ENCODE data around the gene COG2. TPM values are rescaled to one million over a fixed set of nuclear protein-coding genes. Genes with fewer than 3 reads are reported as not detected.
"Not testable (repeated sequence)": the region's sequence is repeated elsewhere in the genome, so short reads cannot be mapped to it uniquely, and the experiment has no call there.

COG2 gene
- total RNA-seq, 4 donors from 2014 or later = 16.6 to 27.3 (median 20.5) TPM

- H3K4me3 ChIP-seq = no peak overlapping the region
- DNase-seq (ENCODE audit: low spot score in 2 of 2) = no peak
- WGBS, 2 donors = 75% methylated on average over 2 of the region's 2 CpGs
- peaks cover 0 to 5% (median 0%) of the 10 kb centered on the region in 4 donors for H3K9me3 ChIP-seq
- no peaks in the 10 kb centered on the region for H3K27me3 ChIP-seq
- no peak overlapping the region for H3K27ac ChIP-seq
- no peaks in the 10 kb centered on the region for H3K4me1 ChIP-seq
- no peak for TF ChIP-seq CTCF (IDR thresholded peaks at IDR 0.05)
- TF ChIP-seq EP300 (IDR thresholded peaks at IDR 0.05) = no peak
- no peak for TF ChIP-seq POLR2A (IDR thresholded peaks at IDR 0.05)
- no peaks in the 10 kb centered on the region for H3K36me3 ChIP-seq
Observed at GRCh38 chr1:230596306-230596705, 46.0 kb upstream of the COG2 start.

GRCh38 chr1:230598745-230599144, 43.5 kb upstream of the COG2 start:
- H3K4me3 ChIP-seq = no peak overlapping the region
- no peaks in the 10 kb centered on the region for H3K36me3 ChIP-seq
- no peaks in the 10 kb centered on the region for H3K27me3 ChIP-seq
- no peak for DNase-seq (ENCODE audit: low spot score in 2 of 2)
- no peak for TF ChIP-seq CTCF (IDR thresholded peaks at IDR 0.05)
- TF ChIP-seq POLR2A (IDR thresholded peaks at IDR 0.05) = no peak
- no peak for TF ChIP-seq EP300 (IDR thresholded peaks at IDR 0.05)
- no peak overlapping the region for H3K27ac ChIP-seq
- peaks cover 0 to 5% (median 0%) of the 10 kb centered on the region in 4 donors for H3K9me3 ChIP-seq
- H3K4me1 ChIP-seq = no peaks in the 10 kb centered on the region

GRCh38 chr1:230599926-230600656, 42.2 kb upstream of the COG2 start:
- no peak overlapping the region for H3K27ac ChIP-seq
- no peaks in the 10 kb centered on the region for H3K4me1 ChIP-seq
- no peak for TF ChIP-seq POLR2A (IDR thresholded peaks at IDR 0.05)
- TF ChIP-seq CTCF (IDR thresholded peaks at IDR 0.05) = no peak
- TF ChIP-seq EP300 (IDR thresholded peaks at IDR 0.05) = no peak
- peaks cover 0 to 5% (median 0%) of the 10 kb centered on the region in 4 donors for H3K9me3 ChIP-seq
- H3K4me3 ChIP-seq = no peak overlapping the region
- 82 to 87% methylated on average over 4 of the region's 4 CpGs for WGBS, 2 donors
- H3K36me3 ChIP-seq = no peaks in the 10 kb centered on the region
- no peaks in the 10 kb centered on the region for H3K27me3 ChIP-seq
- DNase-seq (ENCODE audit: low spot score in 2 of 2) = no peak

GRCh38 chr1:230600657-230601400, 41.5 kb upstream of the COG2 start:
- H3K27ac ChIP-seq; DNase-seq (ENCODE audit: low spot score in 2 of 2); H3K4me1 ChIP-seq; H3K27me3 ChIP-seq; H3K36me3 ChIP-seq; H3K9me3 ChIP-seq; H3K4me3 ChIP-seq: not testable (repeated sequence)
- WGBS, 2 donors = 95% methylated on average over 2 of the region's 2 CpGs

- Histone ChIP-seq H3K4me3 (no peak overlapping the region), H3K9me3 (no peaks in the 10 kb centered on the region), H3K4me1 (peaks cover 0 to 20% (median 6%) of the 10 kb centered on the region in 4 donors), H3K36me3 (no peaks in the 10 kb centered on the region), H3K27me3 (no peaks in the 10 kb centered on the region), H3K27ac (peak overlapping the region in 1 of 4 donors; percentile 4)
- no peak for DNase-seq (ENCODE audit: low spot score in 2 of 2)
- whole genome bisulfite sequencing, 2 donors = 43 to 52% methylated on average over 2 of the region's 2 CpGs
- no peak for TF ChIP-seq CTCF (IDR thresholded peaks at IDR 0.05)
- TF ChIP-seq POLR2A (IDR thresholded peaks at IDR 0.05) = no peak
- TF ChIP-seq EP300 (IDR thresholded peaks at IDR 0.05) = no peak
Observed at GRCh38 chr1:230609208-230609607, 33.1 kb upstream of the COG2 start.

Measured in tibial nerve (tissue), 4 donors.